HG02981 (cell line): ENCODE data around the gene TBC1D22A.

Experiments
- ATAC-seq: cut with Tn5 transposase; IDR thresholded peaks from one replicate; pipeline ENCODE4 v1.9.1; 2021; ENCODE audit warnings: mild to moderate bottlenecking, moderate library complexity; ENCODE audit not compliant: unreplicated experiment

The TBC1D22A gene

DNA sequence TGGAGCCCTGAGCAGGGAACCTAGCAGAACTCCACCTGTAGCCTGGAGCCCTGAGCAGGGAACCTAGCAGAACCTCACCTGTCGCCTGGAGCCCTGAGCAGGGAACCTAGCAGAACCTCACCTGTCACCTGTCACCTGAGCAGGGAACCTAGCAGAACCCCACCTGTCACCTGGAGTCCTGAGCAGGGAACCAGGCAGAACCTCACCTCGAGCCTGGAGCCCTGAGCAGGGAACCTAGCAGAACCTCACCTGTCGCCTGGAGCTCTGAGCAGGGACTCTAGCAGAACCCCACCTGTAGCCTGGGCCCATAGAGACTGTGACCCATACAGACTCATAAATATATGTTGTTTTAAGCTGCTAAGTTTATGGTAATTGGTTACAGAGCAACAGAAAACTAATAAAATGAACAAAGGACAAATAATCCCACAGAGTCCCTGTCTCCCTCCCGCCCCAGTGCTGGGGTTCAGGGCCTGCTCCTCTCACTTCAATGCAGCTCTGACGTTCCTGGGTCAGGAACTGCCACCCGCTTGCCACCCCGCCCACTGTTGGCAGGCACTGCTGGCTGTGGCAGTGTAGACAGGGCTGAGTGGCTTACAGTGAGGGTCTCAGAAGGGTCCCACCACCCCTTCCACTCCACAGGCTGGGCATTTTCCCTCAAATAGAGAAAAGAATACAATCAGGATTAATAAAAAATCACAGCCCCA, 259.1 kb downstream of the TBC1D22A start:
- ATAC-seq: no peak

DNA sequence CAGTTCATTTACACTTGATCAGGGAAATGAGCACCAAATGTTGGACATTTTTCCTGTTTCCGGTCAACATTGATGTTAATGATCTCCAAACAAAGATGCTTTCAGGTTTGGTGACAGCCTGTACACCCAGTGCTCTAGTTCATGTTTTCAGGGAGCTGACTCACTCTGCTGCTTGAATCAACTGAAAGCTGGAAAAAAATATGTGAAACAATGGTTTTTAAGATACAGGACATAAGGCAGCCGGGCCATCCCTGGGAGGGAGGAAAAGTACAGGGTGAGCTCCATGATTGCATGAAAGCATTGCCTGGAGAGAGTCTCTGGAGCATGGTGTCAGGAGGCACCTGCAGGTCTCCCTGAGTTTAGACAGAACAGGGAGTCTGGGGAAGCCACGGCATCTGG, 259.6 kb downstream of the TBC1D22A start:
- no peak for ATAC-seq

DNA sequence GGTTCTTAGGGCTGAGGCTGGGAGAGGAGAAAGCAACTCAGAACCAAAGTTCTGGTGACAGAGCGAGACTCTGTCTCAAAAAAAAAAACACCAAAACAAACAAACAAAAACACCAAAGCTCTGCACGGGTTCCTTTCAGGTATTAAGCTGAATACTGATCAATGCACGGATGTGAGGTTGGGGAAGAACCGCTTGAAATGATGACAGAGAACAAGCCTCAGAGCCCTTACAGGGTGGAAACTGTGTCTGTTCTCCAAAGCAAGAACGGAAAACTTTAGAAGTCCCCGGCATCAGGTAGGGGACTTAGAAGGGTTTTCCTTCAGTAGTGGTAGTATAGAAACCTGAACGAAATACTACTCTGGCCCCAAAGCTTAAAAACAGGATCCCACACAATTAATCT, 260.0 kb downstream of the TBC1D22A start:
- no peak for ATAC-seq

DNA sequence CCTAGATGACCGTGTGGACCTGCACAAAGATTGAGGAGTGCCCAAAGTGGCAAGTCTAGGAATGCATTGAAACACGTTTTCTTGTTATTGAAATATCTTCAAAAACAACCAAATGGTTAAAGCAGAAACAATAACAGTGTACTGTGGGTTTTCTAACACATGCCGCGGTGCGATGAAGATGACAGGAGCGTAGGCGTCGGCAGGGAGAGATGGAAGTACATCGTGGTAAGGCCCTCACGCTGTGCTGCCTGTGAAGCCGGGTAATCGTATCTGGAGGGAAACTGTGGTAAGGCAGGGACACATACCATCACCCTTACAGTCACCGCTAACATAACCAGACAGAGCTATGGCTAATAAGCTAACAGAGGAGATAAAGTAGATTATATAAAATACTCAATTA, 261.4 kb downstream of the TBC1D22A start:
- ATAC-seq: no peak

DNA sequence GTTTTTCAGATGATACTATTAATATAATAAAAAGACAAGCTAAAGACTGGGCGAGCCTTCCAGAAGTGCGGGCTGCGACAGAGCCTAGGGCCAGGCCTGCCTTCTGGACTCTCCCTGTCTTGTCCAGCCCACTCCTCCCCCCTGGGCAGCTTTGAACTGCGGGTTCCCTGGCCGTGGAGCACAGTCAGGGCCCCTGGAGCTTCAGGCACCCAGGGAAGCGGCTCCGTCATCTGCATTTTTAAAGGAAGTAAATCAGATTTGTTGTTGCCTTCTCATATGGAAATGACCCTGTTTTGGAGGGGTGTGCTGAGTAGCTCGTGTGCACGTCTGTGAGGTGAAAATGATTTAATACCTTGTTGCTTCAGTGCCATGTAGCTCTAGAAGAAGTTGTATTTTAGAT, 265.3 kb downstream of the TBC1D22A start:
- ATAC-seq: no peak

DNA sequence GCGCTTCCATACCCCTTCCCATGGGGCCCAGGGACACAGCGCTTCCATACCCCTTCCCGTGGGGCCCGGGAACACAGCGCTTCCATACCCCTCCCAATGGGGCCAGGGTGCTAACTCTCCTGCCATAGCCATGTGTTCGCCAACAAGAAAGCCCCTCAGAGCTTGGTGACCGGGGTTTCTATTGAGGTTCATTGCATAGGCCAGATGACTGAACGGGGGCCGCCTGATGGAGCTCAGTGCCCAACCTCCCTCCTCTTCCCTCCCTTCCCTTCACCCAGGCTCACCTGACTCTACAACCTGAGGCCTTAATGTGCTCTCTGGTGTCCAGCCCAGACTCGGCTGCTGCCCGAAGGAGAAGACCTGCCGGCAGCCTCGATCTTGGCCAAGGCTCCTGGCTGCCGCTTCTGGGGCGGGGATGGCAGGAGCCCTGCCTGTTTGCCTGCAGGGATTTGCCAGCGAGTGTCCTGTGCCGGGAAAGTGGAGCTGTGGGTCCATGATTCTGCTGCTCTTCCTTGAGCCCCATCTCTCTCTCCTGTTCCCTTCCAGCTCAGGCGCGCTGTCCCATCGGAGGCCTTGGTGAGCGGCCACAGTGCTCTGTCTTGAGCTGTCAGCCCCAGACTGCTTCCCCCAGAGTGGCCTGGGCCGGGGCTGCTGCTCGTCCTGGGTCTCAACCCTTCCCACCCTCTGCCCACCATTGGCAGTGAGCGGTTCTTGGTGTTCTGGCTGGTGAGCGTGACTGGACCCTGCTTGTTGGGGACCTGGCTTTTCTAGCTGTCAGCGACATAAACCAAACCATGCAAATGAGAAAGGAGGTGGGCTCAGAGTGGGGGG, 267.0 kb downstream of the TBC1D22A start:
- no peak for ATAC-seq

DNA sequence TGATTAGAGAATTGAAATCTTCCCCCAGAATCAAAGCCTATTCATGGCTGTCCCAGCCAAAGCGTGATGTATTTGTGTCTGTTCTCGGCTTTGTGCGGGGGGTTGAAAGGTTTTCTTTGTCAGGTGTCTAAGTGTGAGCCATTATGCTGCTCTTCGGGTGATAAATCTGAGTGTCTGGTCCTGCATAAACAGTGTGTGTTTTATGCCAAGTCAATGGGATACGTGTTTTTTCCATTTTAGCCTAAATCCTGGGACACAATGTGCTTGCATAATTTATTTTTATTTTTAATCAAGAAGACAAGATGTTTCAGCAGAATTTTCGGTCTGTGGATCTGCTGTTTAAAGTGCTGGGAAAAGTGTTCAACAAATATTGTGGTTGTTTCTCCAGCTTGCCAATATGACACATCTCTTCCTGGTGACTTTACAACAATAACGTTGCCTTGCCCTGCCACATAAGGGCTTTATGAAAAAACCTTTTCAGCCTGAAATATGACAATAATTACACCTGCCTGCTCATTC, 267.8 kb downstream of the TBC1D22A start:
- no peak for ATAC-seq

DNA sequence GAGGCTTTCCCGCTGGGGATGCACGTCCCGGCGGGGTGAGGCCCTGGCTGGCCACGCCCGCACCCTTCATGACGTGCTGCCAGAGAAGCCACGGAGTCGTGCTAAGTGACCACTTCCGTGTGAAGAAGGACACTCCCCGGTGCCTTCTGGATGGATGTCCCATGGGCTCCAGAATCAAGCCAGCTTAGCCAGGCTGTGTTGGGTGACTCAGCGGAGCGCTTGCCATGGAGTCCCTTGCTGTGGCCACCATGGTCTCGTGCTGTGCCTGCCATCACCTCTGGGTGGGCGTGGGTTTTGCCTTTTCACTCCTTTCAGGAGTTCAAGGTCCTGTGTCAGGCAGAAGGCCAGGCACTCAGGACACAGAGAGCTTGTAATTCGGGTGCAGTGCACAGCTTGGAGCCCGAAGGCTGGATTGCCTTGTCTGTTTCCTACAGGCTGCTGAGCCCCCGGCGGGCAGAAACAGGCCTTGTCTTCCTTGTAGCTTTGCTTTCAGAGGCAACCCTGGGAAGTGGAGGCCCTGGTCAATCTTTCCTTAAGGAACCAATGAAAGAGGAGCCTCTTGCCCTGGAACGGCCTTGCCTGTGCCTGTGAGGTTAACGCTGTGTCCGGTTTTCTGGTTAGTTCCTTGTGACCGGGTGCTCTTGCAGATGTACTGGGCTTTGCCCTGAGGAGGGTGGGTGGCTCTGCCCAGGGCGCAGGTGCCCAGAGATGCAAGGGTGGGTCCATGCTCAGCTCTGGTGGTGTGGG, 268.6 kb downstream of the TBC1D22A start:
- no peak for ATAC-seq

DNA sequence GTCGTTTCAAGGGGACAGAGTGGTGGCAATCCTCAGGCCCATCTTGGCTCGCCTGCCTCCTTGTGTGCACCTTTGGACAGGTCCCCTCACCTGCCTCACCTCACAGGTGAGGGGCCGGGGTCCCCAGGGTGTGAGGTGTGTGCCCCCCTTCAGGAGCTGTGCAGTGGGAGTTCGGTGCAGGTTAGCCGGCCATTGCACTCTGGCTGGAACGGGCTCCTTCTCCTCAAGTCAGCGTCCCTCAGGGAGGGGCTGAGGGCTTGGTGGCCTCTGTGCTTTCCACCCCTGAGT, 269.1 kb downstream of the TBC1D22A start:
- no peak for ATAC-seq

DNA sequence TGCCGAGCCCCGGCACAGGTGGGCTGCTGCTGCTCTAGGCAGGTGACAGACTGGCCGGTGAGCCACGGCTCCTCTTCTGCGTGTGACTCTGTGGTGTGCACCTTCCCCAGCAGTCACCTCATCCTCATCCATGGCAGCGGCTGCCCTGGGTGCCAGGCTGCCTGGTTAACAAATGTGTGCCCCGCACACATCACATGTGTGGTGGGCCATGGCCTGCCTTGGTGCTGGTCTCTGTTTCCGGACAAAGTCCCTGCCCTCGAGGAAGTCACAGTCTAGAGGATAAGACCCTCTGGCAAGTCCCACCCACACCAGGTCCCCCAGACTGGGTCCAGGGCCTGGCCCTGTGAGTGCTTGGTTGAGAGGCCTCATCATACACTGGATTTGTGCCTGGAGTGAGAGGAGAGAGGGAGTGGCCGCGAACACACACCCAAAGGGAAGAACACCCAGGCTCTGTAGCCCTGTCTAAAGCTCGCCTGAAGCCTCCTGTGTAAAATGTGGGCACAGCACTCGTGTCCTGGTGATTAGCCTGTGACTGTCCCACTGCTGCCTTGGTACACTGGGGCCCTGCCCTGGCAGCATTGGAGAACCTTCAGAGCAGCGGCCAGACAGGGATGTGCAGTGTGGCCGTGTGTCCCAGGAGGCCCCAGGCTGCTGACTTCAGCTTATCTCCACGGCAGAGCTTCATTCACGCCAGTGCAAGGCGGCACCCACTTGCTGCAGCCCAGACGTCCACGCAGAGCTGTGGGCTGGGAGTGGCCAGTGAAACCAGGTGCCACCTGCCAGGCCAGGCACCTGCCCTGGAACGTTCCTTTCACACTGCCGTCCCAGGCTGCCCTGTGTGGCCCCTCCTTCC, 269.9 kb downstream of the TBC1D22A start:
- ATAC-seq: no peak

DNA sequence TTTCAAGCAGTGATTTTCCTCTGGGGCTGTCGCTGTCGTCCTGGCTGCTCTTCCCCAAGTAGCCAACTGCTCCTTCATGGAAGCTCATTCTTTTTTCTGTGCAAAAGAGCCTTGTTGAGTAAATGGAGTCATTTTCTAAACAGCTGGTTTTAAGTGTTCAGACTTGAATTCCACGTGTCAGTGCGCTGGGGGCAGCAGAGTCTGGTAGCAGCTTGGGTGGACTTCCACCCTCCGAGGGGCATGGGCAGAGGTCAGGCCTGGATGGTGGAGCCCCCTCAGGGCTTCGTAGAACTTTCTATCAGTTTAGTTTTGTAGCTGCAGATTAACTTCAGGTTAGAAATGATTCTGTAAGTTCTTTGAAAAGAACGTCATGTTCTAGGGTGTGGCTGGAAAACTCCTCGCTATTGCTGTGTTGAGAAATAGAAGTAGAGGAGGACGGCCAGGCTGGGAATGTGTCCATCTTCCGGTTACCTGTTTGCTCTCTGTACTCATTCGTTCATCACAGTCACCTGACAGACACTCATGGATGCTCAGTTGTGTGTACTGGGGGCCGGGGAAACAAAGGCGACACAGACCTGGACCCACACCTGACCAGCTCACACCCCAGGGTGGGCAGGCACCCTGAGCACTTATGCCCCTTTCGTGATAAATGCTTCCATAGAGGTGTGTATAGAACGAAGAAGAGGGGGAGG, 270.7 kb downstream of the TBC1D22A start:
- no peak for ATAC-seq

DNA sequence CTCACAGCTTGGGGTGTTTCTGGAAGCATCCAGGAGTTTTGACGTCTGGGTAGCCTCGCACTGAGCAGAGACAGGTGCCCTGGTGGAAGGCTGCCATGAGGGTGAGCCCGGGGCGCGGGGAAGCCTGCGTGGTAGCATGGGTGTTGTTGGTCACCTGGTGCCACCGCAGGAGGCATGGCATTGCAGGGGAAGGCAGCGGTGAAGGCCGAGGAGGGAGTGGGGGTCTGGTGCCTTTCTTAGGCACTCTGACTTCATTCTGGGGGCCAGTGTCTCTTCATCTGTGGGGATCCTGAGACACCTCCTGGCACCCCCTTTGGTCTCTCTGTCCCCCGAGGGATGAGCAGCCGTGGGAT, 271.2 kb downstream of the TBC1D22A start:
- no peak for ATAC-seq

DNA sequence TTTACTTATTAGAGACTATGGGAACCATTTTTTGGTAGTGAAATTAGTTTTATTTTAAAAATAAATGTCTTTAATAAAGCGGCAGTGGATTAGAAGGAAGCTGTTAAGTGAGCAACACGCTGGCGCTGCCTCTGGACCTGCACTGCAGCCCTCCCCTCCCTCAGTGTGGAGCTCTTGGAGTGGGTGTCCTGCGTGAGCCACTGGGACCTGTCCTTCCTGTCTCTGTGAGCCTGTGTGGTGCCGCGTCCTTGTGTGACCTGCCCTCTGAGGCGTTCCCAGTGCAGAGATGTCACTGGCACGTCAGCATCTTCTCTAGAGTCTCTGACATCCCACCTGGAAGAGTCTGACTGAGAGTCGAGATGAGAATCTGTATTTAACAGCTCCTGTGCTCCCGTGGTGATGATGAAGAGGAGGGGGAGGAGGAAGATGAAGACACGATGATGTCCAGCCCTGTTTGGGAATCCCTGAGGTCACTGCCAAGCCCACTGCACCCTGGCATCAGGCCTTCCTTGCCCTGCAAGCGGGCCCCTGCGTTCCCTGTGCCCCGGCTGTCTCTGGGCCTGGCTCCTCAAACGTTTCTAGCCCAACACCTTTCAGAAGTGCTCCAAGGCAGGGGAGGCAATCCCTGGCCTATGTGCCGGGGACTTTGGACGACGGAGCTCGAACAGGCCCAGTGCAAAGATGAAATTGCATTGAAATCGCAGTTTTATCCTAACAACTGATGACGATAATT, 271.8 kb downstream of the TBC1D22A start:
- no peak for ATAC-seq

DNA sequence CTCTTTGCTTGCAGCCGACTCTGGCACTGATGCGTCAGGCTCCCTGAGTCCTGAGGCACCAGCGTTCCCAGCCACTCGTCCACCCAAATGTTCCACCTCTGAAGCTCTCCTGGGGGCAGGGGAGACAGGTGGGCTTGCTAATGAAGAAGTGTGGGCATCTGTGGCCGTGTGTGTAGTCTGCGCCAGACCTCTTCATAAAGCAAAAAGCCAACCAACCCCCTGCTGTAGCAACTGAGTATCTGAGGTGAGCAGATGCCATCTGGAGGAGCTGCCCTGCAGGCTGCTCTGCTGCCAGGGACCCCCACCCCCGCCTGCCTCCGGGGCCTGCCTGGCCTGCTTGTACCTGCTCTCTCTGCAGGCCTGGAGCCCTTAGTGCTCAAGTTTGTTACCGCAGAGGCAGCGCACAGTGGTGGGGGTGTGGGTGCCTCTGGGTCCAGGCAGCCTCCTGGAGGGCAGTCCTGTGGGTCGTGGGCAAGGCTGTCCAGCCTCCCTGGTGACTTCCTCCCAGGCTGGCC, 272.5 kb downstream of the TBC1D22A start:
- ATAC-seq: no peak

DNA sequence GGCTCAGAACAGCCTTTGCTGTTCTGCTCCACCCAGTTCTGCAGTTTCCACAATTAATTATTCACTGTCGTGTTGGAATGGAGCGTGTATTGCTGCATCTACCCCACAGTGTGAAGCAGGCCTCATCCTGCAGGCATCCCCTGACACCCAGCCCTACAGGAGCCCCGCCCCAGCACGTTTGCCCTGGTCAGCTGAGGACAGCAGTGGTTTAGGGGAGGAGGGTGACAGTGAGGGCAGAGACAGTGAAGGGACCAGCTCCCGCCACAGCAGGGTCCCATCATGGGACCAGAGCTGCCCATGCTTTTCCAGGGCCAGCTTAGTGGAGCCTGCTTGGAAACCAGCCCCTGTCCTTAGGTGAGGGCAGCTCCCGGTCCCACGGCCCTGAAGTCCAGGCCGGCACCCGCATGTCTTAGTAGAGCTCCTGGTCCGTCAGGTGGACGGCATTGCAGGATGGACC, 273.0 kb downstream of the TBC1D22A start:
- ATAC-seq: no peak

DNA sequence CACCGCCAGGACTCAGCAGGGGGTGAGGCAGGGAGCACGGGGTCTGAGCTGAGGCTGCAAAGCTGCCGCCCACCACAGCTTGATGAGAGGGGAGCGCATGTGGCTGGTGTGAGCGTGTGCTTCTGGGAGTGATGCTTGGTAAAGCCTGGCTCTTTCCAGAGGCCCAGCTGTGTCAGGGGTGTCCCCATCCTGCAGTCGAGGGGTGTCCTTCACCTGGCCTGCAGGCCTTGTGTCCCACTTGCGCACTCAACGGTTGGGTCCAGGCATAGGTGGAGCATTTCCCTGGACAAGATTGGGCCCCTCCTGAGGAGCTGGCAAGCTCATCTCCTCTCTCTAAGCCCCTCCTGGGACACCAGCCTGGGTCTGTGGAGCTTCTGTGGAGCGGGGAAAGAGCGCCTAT, 273.9 kb downstream of the TBC1D22A start:
- no peak for ATAC-seq

DNA sequence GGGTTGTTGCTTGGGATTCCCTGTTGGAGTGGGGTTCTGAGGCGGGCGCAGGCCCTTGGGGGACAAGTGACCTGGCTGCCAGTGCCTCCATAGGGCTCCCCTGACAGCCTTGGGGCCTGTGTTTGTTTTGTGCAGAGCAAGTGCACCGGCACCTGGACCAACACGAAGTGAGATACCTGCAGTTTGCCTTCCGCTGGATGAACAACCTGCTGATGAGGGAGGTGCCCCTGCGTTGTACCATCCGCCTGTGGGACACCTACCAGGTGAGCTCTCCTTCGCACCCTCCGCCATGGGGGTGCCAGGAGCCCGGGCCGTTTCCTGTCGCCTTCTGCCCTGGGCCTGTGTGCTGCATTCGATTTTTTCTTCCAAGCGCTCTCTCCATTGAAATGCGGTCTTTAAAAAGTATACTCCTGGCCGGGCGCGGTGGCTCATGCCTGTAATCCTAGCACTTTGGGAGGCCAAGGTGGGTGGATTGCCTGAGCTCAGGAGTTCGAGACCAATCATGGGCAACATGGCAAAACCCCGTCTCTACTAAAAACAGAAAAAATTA, 274.6 kb downstream of the TBC1D22A start:
- ATAC-seq: no peak

DNA sequence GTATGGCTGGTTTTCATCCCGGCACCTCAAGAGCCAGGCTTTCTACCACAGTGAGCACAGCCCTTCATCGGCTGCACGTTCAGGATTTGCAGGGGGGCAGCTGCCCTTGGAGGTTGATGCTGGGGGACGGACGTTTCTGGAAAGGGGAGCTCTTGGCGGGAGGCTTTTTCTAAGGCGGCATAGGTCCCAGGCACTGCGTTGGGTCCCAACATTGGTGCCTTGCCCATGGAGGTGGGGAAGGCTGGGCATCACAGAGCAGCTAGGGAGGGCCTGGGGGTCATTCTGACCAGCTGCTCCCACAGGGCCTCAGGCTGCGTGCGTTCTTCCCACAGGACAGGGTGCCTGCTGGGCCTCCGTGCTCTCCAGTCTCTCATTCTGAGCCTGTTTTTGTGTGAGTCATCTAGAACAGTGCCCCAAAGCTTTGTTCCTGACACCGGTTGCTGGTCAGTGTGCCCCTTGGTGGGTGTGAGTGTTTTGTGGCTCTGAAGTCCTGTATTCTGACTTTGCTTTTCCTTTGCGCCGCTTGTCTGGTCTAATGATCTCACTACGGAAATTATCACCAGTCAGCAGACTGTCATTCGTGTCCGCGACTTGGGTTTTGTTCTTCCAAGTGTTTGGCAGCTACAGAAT, 275.9 kb downstream of the TBC1D22A start:
- no peak for ATAC-seq

DNA sequence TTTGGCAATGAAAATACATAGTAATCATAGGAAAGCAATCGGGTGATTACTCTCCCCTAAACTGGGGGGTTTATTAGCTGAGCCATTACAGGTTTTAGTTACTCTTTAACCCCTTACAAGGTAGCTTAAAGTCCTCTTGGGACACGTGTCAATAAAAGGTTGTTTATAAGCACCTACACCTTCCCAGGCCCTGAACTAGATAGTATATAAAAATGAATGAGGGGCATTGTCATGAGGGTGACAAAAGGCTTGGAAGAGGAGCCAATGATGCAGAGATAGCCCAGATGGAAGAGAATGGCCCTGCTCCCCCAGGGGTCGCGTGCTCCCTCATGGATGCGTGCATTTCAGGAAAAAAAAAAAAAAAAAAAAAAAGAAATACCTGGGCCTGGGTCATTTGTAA, 276.9 kb downstream of the TBC1D22A start:
- ATAC-seq: no peak
